Amygdala (tissue), 56 donors: ENCODE measurements around the gene TPRG1.
A peak's percentile ranks its signal among the peaks of the same experiment; 100 is the strongest.

Source experiments
- DNase-seq, 56 donors: peaks; one replicate each; lab custom pipeline; 2025; lab: John Stamatoyannopoulos, UW

The TPRG1 gene

DNA sequence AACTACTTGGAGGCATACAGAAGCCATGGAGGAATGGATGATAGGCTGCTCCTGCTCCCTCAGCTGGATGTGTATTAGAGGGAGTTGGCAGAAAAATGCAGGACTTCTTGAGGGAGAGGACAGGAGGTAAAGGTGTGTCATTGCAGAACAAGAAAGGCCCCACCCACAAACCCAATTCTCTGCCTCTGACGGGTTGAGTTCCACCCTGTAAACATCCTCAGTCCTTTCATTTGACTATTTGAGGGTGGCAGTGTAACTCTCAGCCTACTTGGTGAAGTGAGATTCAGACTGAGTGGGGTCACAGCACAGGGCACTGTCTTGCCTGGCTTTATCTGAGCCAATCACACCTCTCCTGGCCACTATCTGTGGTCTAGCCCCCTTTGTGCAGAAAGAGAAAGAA is at the start of gene TPRG1:
Gene TPRG1, plus strand, starts transcription at position 265 of the 400 bp plus-strand sequence. CDS start 35,414 bp downstream, outside the sequence.
- DNase-seq: no peak

DNA sequence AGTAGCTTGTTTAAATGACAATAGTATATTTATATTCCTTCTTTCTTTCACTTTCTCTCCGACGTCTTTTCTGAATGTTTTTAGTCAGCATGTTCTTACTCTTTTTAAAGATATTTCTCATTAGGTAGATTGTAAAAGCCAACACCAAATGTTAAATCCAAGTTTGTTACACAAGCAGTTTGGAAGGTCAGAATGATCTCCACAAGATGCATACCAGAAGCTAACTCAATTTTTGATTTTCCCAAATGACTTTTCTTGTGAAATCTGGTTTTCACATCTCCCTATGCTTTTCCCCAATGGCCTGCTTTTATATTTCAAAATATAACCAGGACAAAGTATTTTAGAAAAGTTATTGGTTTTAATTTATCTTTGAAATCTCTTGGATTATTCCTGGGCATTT is 49.7 kb upstream of the TPRG1 start:
- no peak for DNase-seq

DNA sequence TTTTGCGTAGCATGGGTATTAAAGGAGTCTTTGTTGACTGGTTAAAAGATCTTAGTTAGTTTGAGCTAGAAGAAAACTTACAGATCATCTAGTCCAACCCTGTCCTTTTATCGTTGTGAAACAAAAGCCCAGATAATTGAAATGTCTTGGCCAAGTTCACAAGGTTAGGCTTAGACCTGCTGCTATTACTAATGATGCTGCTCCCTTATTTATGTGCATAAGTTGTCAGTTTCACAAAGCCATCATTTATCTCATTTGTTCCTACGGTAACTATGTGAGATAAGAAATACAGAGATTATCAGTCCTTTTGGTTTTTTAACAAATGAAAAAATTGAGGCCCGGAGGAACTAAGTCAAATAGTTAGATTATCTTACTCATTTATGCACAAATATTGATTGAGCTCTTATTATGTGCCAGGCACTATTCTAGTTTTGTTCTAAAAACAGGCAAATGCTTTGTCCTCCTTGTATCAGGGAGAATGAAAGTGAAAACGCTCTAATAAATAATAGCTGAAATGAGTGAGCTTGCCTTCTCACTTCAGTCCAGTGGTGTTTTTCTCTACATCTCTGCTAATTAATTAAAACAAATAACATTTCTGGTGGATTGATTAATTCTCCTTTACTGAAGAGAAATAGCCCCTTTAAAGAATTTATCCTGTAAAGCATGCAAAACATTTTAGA is 49.1 kb upstream of the TPRG1 start:
- no peak for DNase-seq

- peak in 3 of 56 donors; percentile 3 to 19 (median 10) for DNase-seq
These were observed 48.0 kb upstream of the TPRG1 start for GRCh38 chr3:189123595-189124387.

GRCh38 chr3:189132231-189132671 is 39.5 kb upstream of the TPRG1 start:
- DNase-seq: no peak

DNA sequence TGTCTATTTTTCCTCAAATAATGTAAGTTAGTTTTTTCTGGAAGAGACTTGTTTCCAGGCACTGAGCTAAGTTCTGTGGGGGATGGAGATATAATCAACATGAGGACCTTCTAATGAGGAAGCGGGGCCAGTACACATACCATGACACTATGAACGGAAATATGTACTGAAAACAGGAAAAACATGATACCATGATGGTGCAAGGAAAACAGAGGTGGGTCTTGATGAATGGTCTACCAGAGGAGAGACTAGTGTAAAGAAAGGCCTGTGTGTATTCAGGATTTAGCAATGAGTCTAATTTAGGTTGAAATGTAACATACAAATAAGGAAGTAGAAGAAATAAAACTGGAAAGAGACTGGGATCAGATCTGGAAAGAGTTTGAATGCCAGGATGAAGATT is 38.9 kb upstream of the TPRG1 start:
- DNase-seq: no peak

- DNase-seq: no peak
These were observed 38.0 kb upstream of the TPRG1 start for GRCh38 chr3:189133768-189134167.

DNA sequence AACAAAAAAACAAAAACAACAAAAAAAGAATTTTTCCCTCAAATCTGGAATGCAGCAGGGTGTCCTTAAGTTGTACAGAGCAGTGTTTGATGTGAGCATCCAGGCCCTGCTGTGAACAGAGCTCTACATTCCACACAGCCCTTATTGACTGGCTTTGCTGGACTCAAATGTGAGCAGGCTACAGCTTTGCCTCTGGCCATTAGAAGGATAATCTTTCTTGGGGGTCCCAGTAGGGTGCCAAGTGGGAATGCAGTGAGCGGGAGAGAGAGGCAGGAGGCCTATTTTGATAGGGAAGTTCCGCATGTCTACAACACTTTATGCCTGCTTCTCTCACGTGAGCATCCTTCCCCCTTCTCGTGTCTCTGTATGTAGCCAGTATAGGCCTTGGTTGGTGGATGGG is 34.4 kb upstream of the TPRG1 start:
- no peak for DNase-seq

DNA sequence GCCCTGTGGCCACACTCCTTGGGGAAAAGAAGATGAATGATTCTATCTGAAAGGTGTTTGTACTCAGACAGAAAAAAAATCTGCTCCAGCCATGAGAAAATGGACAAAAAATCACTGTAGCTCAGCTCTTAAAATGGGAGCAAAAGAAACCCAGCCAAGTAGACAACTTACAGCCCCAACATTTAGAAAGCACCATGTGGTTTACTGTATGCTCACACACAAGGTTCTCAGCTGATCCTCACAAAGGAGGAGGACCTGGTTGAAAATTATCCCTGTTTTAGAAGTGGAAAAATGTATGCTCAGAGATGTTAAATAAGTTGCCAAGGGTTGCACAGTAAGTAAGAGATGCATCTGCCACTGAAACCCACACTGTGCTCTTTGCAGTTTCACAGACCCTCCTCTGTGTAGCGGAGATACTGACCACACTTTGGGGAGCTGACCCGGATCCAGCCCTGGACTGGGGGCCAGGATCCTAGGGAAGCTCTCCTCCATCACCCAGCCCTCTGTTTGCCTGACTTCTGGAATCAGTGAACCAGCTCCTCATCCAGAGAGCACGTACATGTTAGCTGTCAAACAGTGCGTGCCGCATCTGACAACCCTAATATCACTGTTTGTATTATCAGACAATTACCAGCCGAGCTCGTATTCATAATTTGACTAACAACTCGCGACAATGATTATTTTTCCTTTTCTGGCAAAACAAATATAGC is 32.7 kb upstream of the TPRG1 start:
- DNase-seq: peak in 2 of 56 donors; percentile 7 to 32

DNA sequence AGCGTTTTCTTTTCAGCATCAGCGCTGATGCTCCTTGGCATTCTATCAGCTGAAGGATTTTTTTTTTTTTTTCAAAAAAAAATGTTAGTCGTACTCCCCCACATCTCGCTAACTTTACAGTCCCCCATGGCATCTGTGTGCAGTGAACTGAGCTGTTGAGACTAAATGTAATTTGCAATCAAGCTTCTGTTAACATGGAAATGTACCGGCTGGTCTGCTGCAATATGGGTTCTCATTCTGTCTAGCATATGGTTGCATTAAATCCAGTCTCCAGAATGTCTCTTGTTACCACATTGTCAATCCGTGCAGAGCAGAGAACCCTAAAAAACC is 32.2 kb upstream of the TPRG1 start:
- DNase-seq: peak in 8 of 56 donors; percentile 0 to 55 (median 20)

GRCh38 chr3:189142527-189142926 is 29.2 kb upstream of the TPRG1 start:
- no peak for DNase-seq

DNA sequence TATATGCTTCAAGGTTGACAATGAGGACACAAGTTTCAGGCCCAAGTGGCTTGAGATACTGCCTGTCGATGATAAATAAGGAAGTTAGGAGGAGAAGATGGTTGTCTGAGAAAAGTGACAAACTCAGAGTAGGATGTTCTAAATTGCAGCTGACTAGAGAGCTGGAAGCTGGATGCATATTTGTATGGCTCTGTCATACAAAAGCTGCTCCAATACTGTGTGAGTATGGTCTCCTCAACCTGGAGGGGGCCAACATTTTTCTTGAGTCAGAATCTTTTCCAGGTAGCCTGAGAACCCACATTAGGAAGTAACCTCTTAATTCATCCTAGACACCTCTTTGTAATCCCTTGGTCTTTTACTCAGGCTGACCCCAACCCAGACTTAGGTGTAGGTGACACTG is 28.4 kb upstream of the TPRG1 start:
- no peak for DNase-seq

- DNase-seq: no peak
These were observed 28.0 kb upstream of the TPRG1 start for GRCh38 chr3:189143771-189144170.

GRCh38 chr3:189144645-189145044 is 27.1 kb upstream of the TPRG1 start:
- DNase-seq: no peak

DNA sequence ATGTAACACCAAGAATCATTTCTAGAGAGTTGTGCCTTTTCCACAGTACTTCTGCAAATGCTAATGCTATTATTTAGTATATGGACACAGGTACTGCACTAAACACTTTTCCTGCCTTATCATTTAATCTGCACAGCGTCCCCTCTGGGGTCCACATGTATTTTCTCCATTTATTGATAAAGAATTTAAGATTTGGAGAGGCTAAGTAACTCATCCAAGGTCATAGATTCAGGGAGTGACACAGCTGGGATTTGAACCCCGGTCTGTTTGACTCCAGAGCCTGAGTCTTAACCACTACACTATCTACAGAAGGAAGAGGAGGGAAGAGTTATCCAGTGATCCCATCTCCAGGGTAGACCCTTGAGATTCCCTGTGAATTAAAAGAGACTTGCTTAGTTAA is 24.9 kb upstream of the TPRG1 start:
- no peak for DNase-seq

DNA sequence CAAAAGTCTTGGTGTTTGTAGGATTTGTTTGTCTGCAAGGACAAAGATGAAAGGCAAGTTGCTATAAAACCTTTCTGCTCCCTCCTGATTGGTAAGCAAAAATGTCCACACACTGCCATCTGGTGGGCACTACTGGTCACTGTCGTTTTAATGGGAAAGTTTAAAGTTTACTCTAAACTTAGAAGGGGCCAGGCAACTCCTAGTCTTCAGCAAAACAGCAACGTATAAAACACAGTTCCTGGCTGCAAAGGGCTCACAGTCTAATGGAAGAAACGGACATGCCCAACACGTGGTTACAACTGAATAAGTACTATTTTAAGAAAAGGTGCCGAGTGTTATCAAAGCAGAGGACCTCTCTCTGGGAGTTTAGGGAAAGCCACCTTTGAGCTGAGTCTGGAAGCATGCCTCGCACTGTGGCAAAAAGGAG is 23.7 kb upstream of the TPRG1 start:
- DNase-seq: peak in 43 of 56 donors; percentile 1 to 75 (median 27)

DNA sequence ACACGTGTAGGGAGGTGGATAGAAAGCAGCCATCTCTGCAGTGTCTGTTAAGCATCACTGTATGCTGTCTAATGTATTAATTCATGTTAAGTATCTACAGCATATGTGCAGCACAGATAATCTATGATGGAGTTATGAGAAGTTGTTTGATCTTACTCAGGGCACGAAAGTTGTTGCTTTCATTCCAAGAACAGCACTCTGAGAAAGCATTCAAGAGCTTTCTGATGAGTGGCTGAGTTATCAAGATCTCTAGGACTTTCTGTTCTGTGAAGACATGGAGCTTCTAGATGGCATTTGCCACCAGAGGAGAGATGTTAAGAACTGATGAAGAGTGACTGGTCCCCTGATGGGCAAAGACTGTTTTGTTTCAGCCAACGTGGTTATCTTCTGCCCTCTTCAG is 22.6 kb upstream of the TPRG1 start:
- DNase-seq: no peak

- DNase-seq: no peak
These were observed 14.4 kb upstream of the TPRG1 start for GRCh38 chr3:189157232-189158007.

DNA sequence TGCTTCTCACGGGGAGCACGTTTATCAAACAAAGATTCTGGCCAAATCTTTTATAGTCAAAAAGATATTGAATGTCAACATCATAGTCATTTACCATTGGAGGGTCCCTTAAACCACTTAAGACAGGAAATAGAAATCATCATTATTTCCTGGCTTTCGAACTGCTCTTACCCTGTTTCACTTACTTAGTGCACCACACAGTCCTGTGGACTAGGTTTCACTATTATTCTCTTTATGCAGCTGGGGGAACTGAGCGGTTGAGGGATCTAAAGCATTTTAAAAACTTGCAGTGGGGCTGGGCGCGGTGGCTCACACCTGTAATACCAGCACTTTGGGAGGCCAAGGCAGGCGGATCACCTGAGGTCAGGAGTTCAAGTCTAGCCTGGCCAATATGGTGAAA is 13.7 kb upstream of the TPRG1 start:
- DNase-seq: no peak

GRCh38 chr3:189160519-189161309 is 11.1 kb upstream of the TPRG1 start:
- no peak for DNase-seq
